Measurements from ENCODE around the gene ATP8B3.

GRCh38 chr19:1734321-1734966 is 77.6 kb downstream of the ATP8B3 start:
- TF ChIP-seq, protein P1, sequence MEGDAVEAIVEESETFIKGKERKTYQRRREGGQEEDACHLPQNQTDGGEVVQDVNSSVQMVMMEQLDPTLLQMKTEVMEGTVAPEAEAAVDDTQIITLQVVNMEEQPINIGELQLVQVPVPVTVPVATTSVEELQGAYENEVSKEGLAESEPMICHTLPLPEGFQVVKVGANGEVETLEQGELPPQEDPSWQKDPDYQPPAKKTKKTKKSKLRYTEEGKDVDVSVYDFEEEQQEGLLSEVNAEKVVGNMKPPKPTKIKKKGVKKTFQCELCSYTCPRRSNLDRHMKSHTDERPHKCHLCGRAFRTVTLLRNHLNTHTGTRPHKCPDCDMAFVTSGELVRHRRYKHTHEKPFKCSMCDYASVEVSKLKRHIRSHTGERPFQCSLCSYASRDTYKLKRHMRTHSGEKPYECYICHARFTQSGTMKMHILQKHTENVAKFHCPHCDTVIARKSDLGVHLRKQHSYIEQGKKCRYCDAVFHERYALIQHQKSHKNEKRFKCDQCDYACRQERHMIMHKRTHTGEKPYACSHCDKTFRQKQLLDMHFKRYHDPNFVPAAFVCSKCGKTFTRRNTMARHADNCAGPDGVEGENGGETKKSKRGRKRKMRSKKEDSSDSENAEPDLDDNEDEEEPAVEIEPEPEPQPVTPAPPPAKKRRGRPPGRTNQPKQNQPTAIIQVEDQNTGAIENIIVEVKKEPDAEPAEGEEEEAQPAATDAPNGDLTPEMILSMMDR (IDR thresholded peaks at IDR 0.05): no peak
- TF ChIP-seq POLR2A (IDR thresholded peaks at IDR 0.05): no peak

All from heart left ventricle (tissue), 13 donors.